ENCODE measurements around the gene SMG9.

The SMG9 gene

DNA sequence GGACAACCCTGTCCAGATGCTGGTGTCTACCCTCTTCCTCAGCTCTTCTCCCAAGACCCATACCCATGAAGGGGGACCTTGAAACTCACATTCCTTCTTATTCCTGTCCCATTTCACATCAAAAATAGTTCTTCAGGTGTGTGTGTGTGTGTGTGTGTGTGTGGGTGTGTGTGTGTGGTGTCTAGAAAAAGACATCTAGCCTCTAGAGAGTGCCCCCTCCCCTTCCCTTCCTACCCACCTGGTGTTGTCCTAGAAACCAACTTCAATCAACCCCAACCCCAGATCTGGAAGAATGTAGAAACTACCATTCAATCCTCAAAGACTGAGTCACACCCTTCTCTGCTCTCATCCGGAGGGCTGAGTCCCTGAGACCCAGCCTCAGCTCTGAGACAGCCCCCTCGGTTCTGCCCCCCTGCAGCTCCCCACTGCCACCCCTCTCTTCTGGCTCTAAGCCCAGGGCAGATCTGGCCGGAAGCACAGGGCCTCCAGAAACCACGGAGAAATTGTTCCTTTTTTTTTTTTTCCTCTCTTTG is 22.5 kb upstream of the SMG9 start (continued):
- TF ChIP-seq, protein P1, sequence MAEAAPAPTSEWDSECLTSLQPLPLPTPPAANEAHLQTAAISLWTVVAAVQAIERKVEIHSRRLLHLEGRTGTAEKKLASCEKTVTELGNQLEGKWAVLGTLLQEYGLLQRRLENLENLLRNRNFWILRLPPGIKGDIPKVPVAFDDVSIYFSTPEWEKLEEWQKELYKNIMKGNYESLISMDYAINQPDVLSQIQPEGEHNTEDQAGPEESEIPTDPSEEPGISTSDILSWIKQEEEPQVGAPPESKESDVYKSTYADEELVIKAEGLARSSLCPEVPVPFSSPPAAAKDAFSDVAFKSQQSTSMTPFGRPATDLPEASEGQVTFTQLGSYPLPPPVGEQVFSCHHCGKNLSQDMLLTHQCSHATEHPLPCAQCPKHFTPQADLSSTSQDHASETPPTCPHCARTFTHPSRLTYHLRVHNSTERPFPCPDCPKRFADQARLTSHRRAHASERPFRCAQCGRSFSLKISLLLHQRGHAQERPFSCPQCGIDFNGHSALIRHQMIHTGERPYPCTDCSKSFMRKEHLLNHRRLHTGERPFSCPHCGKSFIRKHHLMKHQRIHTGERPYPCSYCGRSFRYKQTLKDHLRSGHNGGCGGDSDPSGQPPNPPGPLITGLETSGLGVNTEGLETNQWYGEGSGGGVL (tag by site-specific recombination; IDR thresholded peaks at IDR 0.05) = peak; percentile 76
- TF ChIP-seq ZNF510 (tag by site-specific recombination; IDR thresholded peaks at IDR 0.05; ENCODE audit: insufficient replicate concordance) (no peak), ZNF404 (tag by site-specific recombination; IDR thresholded peaks at IDR 0.05) (no peak), WT1 (tag by site-specific recombination; IDR thresholded peaks at IDR 0.05) (no peak), ZNF239 (tag by site-specific recombination; IDR thresholded peaks at IDR 0.05) (no peak), KLF9 (tag by site-specific recombination; IDR thresholded peaks at IDR 0.05; ENCODE audit: low read depth) (0 out of 2 replicates have a peak, but pooled peaks have one; percentile 11), ZIC2 (tag by site-specific recombination; IDR thresholded peaks at IDR 0.05) (no peak), ZBTB8A (tag by site-specific recombination; IDR thresholded peaks at IDR 0.05) (no peak), ZNF354C (tag by site-specific recombination; IDR thresholded peaks at IDR 0.05; ENCODE audit: borderline replicate concordance, low read depth) (no peak), ZNF555 (tag by site-specific recombination; conservative IDR thresholded peaks at IDR 0.05) (no peak), SETDB1 (IDR thresholded peaks at IDR 0.05; ENCODE audit: insufficient read length, low read length) (no peak), GLIS2 (tag by site-specific recombination; IDR thresholded peaks at IDR 0.05) (peak; percentile 66), ZNF366 (tag by site-specific recombination; conservative IDR thresholded peaks at IDR 0.05) (no peak), ZNF114 (tag by site-specific recombination; IDR thresholded peaks at IDR 0.05) (no peak), ZBTB21 (tag by site-specific recombination; IDR thresholded peaks at IDR 0.05) (no peak), SALL2 (tag by site-specific recombination; IDR thresholded peaks at IDR 0.05; ENCODE audit: borderline replicate concordance) (peak; percentile 27; the same call in 1 of the 2 replicates), ZNF596 (tag by site-specific recombination; IDR thresholded peaks at IDR 0.05) (no peak), ZBTB7A (tag by site-specific recombination; IDR thresholded peaks at IDR 0.05; ENCODE audit: low read depth) (no peak), BCL11B (tag by site-specific recombination; IDR thresholded peaks at IDR 0.05; ENCODE audit: low read depth) (no peak)
- TF ChIP-seq, protein P2, sequence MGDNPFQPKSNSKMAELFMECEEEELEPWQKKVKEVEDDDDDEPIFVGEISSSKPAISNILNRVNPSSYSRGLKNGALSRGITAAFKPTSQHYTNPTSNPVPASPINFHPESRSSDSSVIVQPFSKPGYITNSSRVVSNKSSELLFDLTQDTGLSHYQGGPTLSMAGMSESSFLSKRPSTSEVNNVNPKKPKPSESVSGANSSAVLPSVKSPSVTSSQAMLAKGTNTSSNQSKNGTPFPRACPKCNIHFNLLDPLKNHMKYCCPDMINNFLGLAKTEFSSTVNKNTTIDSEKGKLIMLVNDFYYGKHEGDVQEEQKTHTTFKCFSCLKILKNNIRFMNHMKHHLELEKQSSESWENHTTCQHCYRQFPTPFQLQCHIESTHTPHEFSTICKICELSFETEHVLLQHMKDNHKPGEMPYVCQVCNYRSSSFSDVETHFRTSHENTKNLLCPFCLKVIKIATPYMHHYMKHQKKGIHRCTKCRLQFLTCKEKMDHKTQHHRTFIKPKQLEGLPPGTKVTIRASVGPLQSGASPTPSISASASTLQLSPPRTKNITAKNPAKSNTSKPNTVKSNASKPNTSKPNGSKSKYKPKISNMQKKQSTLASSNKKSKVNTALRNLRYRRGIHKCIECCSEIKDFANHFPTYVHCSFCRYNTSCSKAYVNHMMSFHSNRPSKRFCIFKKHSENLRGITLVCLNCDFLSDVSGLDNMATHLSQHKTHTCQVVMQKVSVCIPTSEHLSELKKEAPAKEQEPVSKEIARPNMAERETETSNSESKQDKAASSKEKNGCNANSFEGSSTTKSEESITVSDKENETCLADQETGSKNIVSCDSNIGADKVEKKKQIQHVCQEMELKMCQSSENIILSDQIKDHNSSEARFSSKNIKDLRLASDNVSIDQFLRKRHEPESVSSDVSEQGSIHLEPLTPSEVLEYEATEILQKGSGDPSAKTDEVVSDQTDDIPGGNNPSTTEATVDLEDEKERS (tag by site-specific recombination; IDR thresholded peaks at IDR 0.05) = peak; percentile 97
- TF ChIP-seq, protein P3, sequence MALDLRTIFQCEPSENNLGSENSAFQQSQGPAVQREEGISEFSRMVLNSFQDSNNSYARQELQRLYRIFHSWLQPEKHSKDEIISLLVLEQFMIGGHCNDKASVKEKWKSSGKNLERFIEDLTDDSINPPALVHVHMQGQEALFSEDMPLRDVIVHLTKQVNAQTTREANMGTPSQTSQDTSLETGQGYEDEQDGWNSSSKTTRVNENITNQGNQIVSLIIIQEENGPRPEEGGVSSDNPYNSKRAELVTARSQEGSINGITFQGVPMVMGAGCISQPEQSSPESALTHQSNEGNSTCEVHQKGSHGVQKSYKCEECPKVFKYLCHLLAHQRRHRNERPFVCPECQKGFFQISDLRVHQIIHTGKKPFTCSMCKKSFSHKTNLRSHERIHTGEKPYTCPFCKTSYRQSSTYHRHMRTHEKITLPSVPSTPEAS (tag by site-specific recombination; IDR thresholded peaks at IDR 0.05) = peak; percentile 69; the same call in 1 of the 2 replicates
- TF ChIP-seq, protein P4, sequence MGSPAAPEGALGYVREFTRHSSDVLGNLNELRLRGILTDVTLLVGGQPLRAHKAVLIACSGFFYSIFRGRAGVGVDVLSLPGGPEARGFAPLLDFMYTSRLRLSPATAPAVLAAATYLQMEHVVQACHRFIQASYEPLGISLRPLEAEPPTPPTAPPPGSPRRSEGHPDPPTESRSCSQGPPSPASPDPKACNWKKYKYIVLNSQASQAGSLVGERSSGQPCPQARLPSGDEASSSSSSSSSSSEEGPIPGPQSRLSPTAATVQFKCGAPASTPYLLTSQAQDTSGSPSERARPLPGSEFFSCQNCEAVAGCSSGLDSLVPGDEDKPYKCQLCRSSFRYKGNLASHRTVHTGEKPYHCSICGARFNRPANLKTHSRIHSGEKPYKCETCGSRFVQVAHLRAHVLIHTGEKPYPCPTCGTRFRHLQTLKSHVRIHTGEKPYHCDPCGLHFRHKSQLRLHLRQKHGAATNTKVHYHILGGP (tag by site-specific recombination; IDR thresholded peaks at IDR 0.05) = no peak
- TF ChIP-seq, protein P5, sequence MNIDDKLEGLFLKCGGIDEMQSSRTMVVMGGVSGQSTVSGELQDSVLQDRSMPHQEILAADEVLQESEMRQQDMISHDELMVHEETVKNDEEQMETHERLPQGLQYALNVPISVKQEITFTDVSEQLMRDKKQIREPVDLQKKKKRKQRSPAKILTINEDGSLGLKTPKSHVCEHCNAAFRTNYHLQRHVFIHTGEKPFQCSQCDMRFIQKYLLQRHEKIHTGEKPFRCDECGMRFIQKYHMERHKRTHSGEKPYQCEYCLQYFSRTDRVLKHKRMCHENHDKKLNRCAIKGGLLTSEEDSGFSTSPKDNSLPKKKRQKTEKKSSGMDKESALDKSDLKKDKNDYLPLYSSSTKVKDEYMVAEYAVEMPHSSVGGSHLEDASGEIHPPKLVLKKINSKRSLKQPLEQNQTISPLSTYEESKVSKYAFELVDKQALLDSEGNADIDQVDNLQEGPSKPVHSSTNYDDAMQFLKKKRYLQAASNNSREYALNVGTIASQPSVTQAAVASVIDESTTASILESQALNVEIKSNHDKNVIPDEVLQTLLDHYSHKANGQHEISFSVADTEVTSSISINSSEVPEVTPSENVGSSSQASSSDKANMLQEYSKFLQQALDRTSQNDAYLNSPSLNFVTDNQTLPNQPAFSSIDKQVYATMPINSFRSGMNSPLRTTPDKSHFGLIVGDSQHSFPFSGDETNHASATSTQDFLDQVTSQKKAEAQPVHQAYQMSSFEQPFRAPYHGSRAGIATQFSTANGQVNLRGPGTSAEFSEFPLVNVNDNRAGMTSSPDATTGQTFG (tag by site-specific recombination; IDR thresholded peaks at IDR 0.05; ENCODE audit: borderline replicate concordance) = peak; percentile 47
- TF ChIP-seq, protein P6, sequence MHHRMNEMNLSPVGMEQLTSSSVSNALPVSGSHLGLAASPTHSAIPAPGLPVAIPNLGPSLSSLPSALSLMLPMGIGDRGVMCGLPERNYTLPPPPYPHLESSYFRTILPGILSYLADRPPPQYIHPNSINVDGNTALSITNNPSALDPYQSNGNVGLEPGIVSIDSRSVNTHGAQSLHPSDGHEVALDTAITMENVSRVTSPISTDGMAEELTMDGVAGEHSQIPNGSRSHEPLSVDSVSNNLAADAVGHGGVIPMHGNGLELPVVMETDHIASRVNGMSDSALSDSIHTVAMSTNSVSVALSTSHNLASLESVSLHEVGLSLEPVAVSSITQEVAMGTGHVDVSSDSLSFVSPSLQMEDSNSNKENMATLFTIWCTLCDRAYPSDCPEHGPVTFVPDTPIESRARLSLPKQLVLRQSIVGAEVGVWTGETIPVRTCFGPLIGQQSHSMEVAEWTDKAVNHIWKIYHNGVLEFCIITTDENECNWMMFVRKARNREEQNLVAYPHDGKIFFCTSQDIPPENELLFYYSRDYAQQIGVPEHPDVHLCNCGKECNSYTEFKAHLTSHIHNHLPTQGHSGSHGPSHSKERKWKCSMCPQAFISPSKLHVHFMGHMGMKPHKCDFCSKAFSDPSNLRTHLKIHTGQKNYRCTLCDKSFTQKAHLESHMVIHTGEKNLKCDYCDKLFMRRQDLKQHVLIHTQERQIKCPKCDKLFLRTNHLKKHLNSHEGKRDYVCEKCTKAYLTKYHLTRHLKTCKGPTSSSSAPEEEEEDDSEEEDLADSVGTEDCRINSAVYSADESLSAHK (tag by site-specific recombination; IDR thresholded peaks at IDR 0.05) = peak; percentile 100
- TF ChIP-seq, protein P7, sequence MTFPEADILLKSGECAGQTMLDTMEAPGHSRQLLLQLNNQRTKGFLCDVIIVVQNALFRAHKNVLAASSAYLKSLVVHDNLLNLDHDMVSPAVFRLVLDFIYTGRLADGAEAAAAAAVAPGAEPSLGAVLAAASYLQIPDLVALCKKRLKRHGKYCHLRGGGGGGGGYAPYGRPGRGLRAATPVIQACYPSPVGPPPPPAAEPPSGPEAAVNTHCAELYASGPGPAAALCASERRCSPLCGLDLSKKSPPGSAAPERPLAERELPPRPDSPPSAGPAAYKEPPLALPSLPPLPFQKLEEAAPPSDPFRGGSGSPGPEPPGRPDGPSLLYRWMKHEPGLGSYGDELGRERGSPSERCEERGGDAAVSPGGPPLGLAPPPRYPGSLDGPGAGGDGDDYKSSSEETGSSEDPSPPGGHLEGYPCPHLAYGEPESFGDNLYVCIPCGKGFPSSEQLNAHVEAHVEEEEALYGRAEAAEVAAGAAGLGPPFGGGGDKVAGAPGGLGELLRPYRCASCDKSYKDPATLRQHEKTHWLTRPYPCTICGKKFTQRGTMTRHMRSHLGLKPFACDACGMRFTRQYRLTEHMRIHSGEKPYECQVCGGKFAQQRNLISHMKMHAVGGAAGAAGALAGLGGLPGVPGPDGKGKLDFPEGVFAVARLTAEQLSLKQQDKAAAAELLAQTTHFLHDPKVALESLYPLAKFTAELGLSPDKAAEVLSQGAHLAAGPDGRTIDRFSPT (tag by site-specific recombination; IDR thresholded peaks at IDR 0.05) = no peak
